HL-60/S4 treated with retinoic acid at 250 ng/mL for 4 days and 3 days (cell line): ENCODE data around the gene TRIM62.
"Not testable (repeated sequence)": the region's sequence is repeated elsewhere in the genome, so short reads cannot be mapped to it uniquely, and the experiment has no call there.

Source experiments
- in situ Hi-C: fragments of 300-500 bp; cut with MboI; formaldehyde crosslinking; loops from 2 replicates; pipeline ENCODE4 v1.7.0; 2022; ENCODE audit warnings: low sequenced_read_pairs

The TRIM62 gene

GRCh38 chr1:33117440-33118085 is 64.3 kb downstream of the TRIM62 start:
- in situ Hi-C loops = no loop called here

GRCh38 chr1:33111965-33112364 is 69.9 kb downstream of the TRIM62 start:
- in situ Hi-C loops = no loop called here

GRCh38 chr1:33110477-33110876 is 71.4 kb downstream of the TRIM62 start:
- in situ Hi-C loops = no loop called here

GRCh38 chr1:33100119-33100415 is 81.8 kb downstream of the TRIM62 start:
- in situ Hi-C loops = not testable (repeated sequence)

GRCh38 chr1:33099290-33100118 is 82.3 kb downstream of the TRIM62 start:
- in situ Hi-C loops = loop anchor here (25.0 kb wide), 1 partner anchor 513 kb away; no protein-coding TSS in a partner anchor

- in situ Hi-C loops = loop anchor here (25.0 kb wide), 1 partner anchor 514 kb away; no protein-coding TSS in a partner anchor
These were observed 83.5 kb downstream of the TRIM62 start for GRCh38 chr1:33098371-33098770.

- in situ Hi-C loops = loop anchor here (25.0 kb wide), 1 partner anchor 515 kb away; no protein-coding TSS in a partner anchor
These were observed 84.1 kb downstream of the TRIM62 start for GRCh38 chr1:33097762-33098161.

GRCh38 chr1:33097137-33097611 is 84.7 kb downstream of the TRIM62 start:
- in situ Hi-C loops = loop anchor here (25.0 kb wide), 1 partner anchor 515 kb away; no protein-coding TSS in a partner anchor

- in situ Hi-C loops = loop anchor here (25.0 kb wide), 1 partner anchor 516 kb away; no protein-coding TSS in a partner anchor
These were observed 85.4 kb downstream of the TRIM62 start for GRCh38 chr1:33096363-33097005.
